ENCODE data around the gene STXBP5.

DNA sequence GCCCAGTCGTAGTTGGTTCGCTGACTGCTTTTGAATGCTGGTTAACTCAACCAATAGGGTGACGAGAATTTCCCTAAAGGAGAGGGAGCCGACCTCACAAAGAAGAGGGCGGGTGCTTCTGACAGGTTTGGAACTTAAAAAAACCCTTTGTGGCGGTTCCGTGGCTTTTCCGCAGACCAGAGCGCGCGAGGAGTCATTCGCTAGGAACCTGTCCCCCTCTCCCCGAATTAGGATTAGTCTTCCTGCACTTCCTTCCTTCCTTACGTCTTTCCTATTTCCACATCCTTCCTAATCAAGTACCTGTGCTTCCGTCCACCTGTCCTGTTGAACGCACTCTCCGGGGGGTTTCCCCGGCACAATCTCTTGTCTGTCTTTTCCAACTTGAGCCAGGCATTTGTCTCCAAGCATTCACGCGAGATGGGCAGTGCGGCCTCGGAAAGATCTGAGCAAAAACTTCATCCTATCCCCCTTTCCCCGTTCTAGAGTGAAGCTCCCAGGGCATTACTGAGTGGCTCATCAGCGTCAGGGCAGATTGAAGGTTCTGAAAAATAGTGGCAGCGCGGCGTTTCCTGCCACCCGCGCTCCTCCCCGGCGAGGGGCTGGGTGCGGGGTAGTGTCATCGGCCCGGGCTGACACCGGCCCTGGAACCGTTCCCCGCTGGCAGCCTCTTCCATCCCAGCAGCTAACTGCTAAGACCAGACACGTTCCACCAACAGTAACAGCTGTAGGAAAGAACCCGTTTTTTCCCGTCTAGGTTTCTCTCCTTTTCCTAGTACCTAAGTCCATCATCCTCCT lies 1.5 kb upstream of the STXBP5 start:
- TF ChIP-seq CTCF (IDR thresholded peaks at IDR 0.05; ENCODE audit: poor library complexity), result no peak
- TF ChIP-seq EZH2phosphoT487 (IDR thresholded peaks at IDR 0.05; ENCODE audit: low read depth, severe bottlenecking, unreplicated experiment), result no peak

Data from hepatocyte (in vitro differentiated cells).